SJSA1 (cell line): ENCODE results near the gene NUCB1. TPM values are rescaled to one million over a fixed set of nuclear protein-coding genes. Genes with fewer than 3 reads are reported as not detected.
A peak's percentile ranks its signal among the peaks of the same experiment; 100 is the strongest.

ENCODE experiments used
- DNase-seq, 2 experiments: peaks; one replicate each; pipeline ENCODE4 v3.0.0-alpha.2; 2015 to 2020; ENCODE audit warnings: low spot score in 2 of 2, low read depth in 1 of 2
- H3K27ac ChIP-seq: fragments of 250-450 bp; sonication (Bioruptor Pico); 2 replicates; pipeline ENCODE4 v1.5.1; 2020; ENCODE audit warnings: mild to moderate bottlenecking, moderate library complexity
- H3K27me3 ChIP-seq: fragments of 250-450 bp; sonication (Bioruptor Pico); replicated peaks from 2 replicates; pipeline ENCODE4 v1.5.1; 2020; ENCODE audit warnings: mild to moderate bottlenecking, moderate library complexity
- H3K36me3 ChIP-seq: fragments of 250-450 bp; sonication (Bioruptor Pico); 2 replicates; pipeline ENCODE4 v1.5.1; 2020; ENCODE audit warnings: mild to moderate bottlenecking
- H3K4me1 ChIP-seq: fragments of 250-450 bp; sonication (Bioruptor Pico); replicated peaks from 2 replicates; pipeline ENCODE4 v1.6.1; 2021; ENCODE audit warnings: mild to moderate bottlenecking
- H3K4me3 ChIP-seq: fragments of 250-450 bp; sonication (Bioruptor Pico); 2 replicates; pipeline ENCODE4 v1.5.1; 2020; ENCODE audit warnings: mild to moderate bottlenecking
- H3K9me3 ChIP-seq: fragments of 250-450 bp; sonication (Bioruptor Pico); replicated peaks from 2 replicates; pipeline ENCODE4 v1.5.1; 2020; ENCODE audit warnings: mild to moderate bottlenecking
- total RNA-seq: library from RNA; depleted of rRNA; stranded (reverse); fragments of >200 nt; shearing (Covaris generic); gene quantifications from 2 replicates; pipeline ENCODE4 v1.2.3, GENCODE V29; 2014; rRNA removed

NUCB1 gene
- 200 and 215 TPM in 2 replicates for total RNA-seq

DNA sequence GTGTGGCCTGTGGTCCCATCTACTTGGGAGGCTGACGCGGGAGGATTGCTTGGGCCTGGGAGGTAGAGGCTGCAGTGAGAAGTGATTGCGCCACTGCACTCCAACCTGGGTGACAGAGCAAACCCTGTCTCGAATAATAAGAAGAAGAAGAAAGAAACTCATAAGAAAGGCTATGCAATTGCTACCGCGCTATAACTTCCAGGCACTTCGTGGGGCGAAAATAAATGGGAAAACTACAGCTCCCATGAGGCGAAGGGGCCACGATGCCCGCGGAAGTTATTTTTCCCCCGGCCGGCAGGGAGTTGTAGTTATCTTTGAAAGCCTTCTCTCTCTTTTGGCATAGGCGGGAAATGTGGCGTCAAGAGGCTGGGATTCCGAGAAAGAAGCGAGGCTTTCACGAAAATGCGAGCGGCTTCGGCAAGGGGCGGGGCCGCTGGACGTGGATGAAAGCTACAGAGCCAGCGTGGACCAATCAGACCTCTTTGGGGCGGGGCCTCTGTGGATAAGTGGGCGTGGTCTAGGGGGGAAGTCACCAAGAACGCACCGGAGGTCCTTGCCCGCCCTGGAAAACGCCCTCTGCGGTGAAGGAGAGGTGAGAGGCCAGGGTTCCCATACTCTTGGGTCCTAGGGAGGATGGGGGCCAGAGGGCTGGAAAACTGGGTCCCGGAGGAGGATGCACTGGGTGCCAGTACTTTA lies at the start of gene NUCB1:
TSS of gene NUCB1 (plus strand) at position 532 of the 696 bp plus-strand sequence. CDS start 485 bp downstream, outside the sequence.
- H3K27ac ChIP-seq: peak within 1 kb of the TSS; percentile 39
- H3K4me3 ChIP-seq: peak within 1 kb of the TSS; percentile 52
- H3K36me3 ChIP-seq: peaks cover 13% of the 10 kb centered on the region
- no peaks in the 10 kb centered on the region for H3K9me3 ChIP-seq
- peaks cover 9% of the 10 kb centered on the region for H3K4me1 ChIP-seq
- DNase-seq: peak; percentile 97 to 99
- H3K27me3 ChIP-seq: no peaks in the 10 kb centered on the region

DNA sequence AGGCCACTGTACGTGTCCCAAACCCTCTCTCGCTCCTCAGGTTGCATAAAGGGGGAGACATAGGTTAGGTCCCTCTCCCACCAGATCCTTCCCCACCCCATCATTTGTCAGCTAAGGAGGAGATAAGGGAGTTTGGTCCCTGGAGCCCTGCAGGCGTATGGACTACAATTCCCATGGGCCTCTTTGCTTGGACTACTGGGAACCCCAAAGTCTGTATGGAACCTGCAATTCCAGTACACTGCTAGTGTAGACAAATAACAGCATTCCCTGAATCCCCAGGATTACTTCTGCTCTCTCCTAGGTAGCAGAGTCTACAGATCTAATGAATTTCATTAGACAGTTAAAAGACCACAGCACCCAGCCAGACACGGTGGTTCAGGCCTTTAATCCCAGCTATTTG lies 47.8 kb upstream of the NUCB1 start:
- no peak for DNase-seq
- Histone ChIP-seq H3K4me1 (no peaks in the 10 kb centered on the region), H3K27ac (no peak overlapping the region), H3K9me3 (no peaks in the 10 kb centered on the region), H3K27me3 (no peaks in the 10 kb centered on the region), H3K4me3 (no peak overlapping the region), H3K36me3 (no peaks in the 10 kb centered on the region; the same call in 1 of the 2 replicates)

GRCh38 chr19:48853483-48853882 lies 46.6 kb upstream of the NUCB1 start:
- no peaks in the 10 kb centered on the region for H3K9me3 ChIP-seq
- no peaks in the 10 kb centered on the region for H3K4me1 ChIP-seq
- no peak overlapping the region for H3K4me3 ChIP-seq
- H3K27me3 ChIP-seq: no peaks in the 10 kb centered on the region
- no peak for DNase-seq
- H3K27ac ChIP-seq: no peak overlapping the region
- no peaks in the 10 kb centered on the region; the same call in 1 of the 2 replicates for H3K36me3 ChIP-seq

DNA sequence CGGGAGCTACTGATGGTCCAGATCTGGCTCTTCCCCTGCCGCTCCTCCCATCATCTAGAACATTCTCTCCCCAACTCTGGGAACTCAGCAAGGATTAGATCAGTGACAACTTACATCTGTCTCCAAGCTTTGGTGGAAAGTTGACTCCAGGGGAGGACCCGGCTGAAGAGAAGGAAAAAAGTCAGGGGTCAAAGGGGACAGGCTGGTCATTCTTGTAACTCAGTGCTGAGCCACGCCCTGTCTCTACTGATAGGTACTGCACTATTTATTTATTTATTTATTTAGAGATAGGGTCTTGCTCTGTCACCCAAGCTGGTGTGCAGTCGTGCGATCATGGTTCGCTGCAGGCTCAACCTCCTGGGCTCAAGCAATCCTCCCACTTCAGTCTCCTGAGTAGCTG lies 46.0 kb upstream of the NUCB1 start:
- DNase-seq: no peak
- Histone ChIP-seq H3K36me3 (no peaks in the 10 kb centered on the region; the same call in 1 of the 2 replicates), H3K4me1 (no peaks in the 10 kb centered on the region), H3K4me3 (no peak overlapping the region), H3K27me3 (no peaks in the 10 kb centered on the region), H3K27ac (no peak overlapping the region), H3K9me3 (no peaks in the 10 kb centered on the region)

DNA sequence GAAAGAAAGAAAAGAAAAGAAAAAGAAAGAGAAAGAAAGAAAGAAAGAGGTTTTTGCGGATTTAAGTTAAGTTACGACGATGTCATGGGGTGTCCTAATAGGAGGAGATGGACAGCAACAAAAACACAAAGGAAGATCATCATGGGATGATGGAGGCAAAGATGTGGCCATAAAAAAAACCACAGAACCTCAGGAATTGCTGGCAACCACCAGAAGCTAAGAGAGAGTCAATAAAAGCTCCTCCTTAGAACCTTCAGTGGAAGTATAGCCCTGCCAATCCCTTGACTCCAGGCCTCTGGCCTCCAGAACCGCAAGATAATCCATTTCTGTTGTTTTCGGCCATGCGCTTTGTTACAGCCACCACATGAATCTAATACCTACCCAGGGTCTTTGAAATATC lies 43.2 kb upstream of the NUCB1 start:
- Histone ChIP-seq H3K27ac (no peak overlapping the region), H3K36me3 (peaks cover 4% of the 10 kb centered on the region), H3K9me3 (no peaks in the 10 kb centered on the region)

GRCh38 chr19:48858984-48859710 lies 41.0 kb upstream of the NUCB1 start:
- no peak for DNase-seq
- Histone ChIP-seq H3K27ac (no peak overlapping the region), H3K9me3 (no peaks in the 10 kb centered on the region), H3K36me3 (peaks cover 4% of the 10 kb centered on the region), H3K27me3 (no peaks in the 10 kb centered on the region), H3K4me1 (no peaks in the 10 kb centered on the region), H3K4me3 (no peak overlapping the region)

More for the DNA sequence above, 43.2 kb upstream of the NUCB1 start:
- no peak overlapping the region for H3K4me3 ChIP-seq
- DNase-seq: no peak
- no peaks in the 10 kb centered on the region for H3K27me3 ChIP-seq
- H3K4me1 ChIP-seq: no peaks in the 10 kb centered on the region

DNA sequence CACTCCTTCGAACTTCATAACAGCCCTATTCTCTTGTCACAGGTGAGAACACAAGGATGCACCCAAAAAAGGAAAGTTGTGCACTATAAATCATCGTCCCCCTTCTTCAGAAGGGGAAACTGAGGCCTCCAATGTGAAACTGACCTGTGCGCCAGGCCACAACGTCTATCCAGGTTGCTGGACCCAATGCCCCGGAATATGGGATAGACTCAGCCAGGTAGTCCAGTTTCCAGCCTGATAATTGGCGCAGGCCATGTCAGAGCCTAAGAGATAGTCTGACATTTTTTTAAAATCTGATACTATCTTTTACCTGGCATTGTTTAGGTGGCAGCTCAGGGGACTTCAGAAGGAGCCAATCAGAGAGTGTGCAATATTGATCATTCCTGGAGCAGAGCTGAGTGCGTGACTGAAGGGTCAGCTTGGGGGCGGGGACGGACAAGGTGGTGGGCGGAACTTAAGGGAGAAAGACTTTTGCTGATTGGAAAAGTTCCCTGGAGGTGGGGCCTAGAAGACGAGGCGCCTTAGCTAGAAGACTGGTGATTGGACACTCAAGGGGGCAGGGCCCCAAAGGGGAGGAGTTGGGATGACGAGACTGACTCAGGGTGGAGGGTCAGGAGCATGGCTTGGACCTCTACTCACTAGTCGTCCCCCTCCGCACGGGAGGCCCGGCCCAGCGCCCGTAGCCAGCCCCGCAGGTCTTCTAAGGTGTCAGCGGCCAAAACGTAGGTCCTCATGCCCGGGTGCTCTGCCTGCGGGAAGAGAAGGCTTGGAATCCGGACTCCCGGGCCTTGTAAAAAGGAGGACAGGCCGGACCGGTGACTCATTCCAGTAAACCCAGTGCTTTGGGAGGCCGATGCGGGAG lies 40.2 kb upstream of the NUCB1 start:
- Histone ChIP-seq H3K36me3 (peaks cover 8% of the 10 kb centered on the region), H3K4me3 (no peak overlapping the region), H3K4me1 (no peaks in the 10 kb centered on the region), H3K9me3 (no peaks in the 10 kb centered on the region), H3K27me3 (no peaks in the 10 kb centered on the region), H3K27ac (no peak overlapping the region)
- DNase-seq: no peak

GRCh38 chr19:48861313-48861712 lies 38.8 kb upstream of the NUCB1 start:
- H3K9me3 ChIP-seq: no peaks in the 10 kb centered on the region
- H3K36me3 ChIP-seq: peaks cover 8% of the 10 kb centered on the region
- H3K4me1 ChIP-seq: no peaks in the 10 kb centered on the region
- H3K27me3 ChIP-seq: no peaks in the 10 kb centered on the region
- no peak overlapping the region for H3K27ac ChIP-seq
- DNase-seq: no peak
- no peak overlapping the region for H3K4me3 ChIP-seq

- Histone ChIP-seq H3K27ac (no peak overlapping the region), H3K36me3 (peaks cover 8% of the 10 kb centered on the region)
Measured at GRCh38 chr19:48862827-48863226, 37.3 kb upstream of the NUCB1 start.

GRCh38 chr19:48866692-48867091 lies 33.4 kb upstream of the NUCB1 start:
- no peaks in the 10 kb centered on the region for H3K27me3 ChIP-seq
- H3K4me1 ChIP-seq: peaks cover 20% of the 10 kb centered on the region
- no peak overlapping the region for H3K4me3 ChIP-seq
- 0 out of 2 replicates have a peak, but pooled peaks cover 3% of the 10 kb centered on the region for H3K9me3 ChIP-seq
- no peak overlapping the region for H3K27ac ChIP-seq
- H3K36me3 ChIP-seq: 0 out of 2 replicates have a peak, but pooled peaks cover 4% of the 10 kb centered on the region
- DNase-seq: no peak

More at GRCh38 chr19:48862827-48863226, 37.3 kb upstream of the NUCB1 start:
- Histone ChIP-seq H3K27me3 (no peaks in the 10 kb centered on the region), H3K4me3 (no peak overlapping the region), H3K4me1 (peaks cover 7% of the 10 kb centered on the region), H3K9me3 (no peaks in the 10 kb centered on the region)
- DNase-seq: no peak

GRCh38 chr19:48867123-48867745 lies 32.9 kb upstream of the NUCB1 start:
- Histone ChIP-seq H3K27me3 (no peaks in the 10 kb centered on the region), H3K36me3 (peaks cover 4% of the 10 kb centered on the region), H3K4me1 (peaks cover 23% of the 10 kb centered on the region), H3K4me3 (peak overlapping the region; percentile 38), H3K27ac (no peak overlapping the region), H3K9me3 (0 out of 2 replicates have a peak, but pooled peaks cover 3% of the 10 kb centered on the region)
- no peak for DNase-seq

- Histone ChIP-seq H3K4me3 (peak overlapping the region; percentile 38), H3K36me3 (peaks cover 9% of the 10 kb centered on the region), H3K4me1 (peaks cover 23% of the 10 kb centered on the region), H3K27me3 (no peaks in the 10 kb centered on the region), H3K27ac (peak overlapping the region; percentile 77), H3K9me3 (0 out of 2 replicates have a peak, but pooled peaks cover 5% of the 10 kb centered on the region)
- no peak for DNase-seq
Measured at GRCh38 chr19:48867746-48868113, 32.4 kb upstream of the NUCB1 start.
